ENCODE measurements around the gene DMTF1. TPM values are rescaled to one million over a fixed set of nuclear protein-coding genes. Genes with fewer than 3 reads are reported as not detected.
"Not testable (repeated sequence)": the region's sequence is repeated elsewhere in the genome, so short reads cannot be mapped to it uniquely, and the experiment has no call there.

The DMTF1 gene
- total RNA-seq, 2 donors from 2014 or later, result 129 to 152 TPM

- Histone ChIP-seq H3K4me3 (ENCODE audit: low read length) (no peak overlapping the region), H3K36me3 (ENCODE audit: control insufficient read depth, insufficient read depth, low read length) (no peaks in the 10 kb centered on the region), H3K27ac (ENCODE audit: low read depth, low read length) (no peak overlapping the region), H3K27me3 (ENCODE audit: control insufficient read depth, insufficient read depth, low read length, poor library complexity, severe bottlenecking) (no peaks in the 10 kb centered on the region), H3K9me3 (ENCODE audit: control insufficient read depth, low read length) (no peaks in the 10 kb centered on the region), H3K4me1 (ENCODE audit: control insufficient read depth, insufficient read depth, low read length) (no peaks in the 10 kb centered on the region), H3K9ac (ENCODE audit: extremely low read depth, low read length, poor library complexity, severe bottlenecking) (no peak overlapping the region)
- no peaks in the 10 kb centered on the region for H3K9me3 Mint-ChIP-seq
- TF ChIP-seq, protein P1, sequence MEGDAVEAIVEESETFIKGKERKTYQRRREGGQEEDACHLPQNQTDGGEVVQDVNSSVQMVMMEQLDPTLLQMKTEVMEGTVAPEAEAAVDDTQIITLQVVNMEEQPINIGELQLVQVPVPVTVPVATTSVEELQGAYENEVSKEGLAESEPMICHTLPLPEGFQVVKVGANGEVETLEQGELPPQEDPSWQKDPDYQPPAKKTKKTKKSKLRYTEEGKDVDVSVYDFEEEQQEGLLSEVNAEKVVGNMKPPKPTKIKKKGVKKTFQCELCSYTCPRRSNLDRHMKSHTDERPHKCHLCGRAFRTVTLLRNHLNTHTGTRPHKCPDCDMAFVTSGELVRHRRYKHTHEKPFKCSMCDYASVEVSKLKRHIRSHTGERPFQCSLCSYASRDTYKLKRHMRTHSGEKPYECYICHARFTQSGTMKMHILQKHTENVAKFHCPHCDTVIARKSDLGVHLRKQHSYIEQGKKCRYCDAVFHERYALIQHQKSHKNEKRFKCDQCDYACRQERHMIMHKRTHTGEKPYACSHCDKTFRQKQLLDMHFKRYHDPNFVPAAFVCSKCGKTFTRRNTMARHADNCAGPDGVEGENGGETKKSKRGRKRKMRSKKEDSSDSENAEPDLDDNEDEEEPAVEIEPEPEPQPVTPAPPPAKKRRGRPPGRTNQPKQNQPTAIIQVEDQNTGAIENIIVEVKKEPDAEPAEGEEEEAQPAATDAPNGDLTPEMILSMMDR (conservative IDR thresholded peaks at IDR 0.05), result no peak
- no peak overlapping the region for H3K4me3 Mint-ChIP-seq
- peaks cover 2% of the 10 kb centered on the region for H3K4me1 Mint-ChIP-seq
- no peak overlapping the region for H3K27ac Mint-ChIP-seq
- peaks cover 13% of the 10 kb centered on the region for H3K27me3 Mint-ChIP-seq (ENCODE audit: insufficient read depth)
- no peaks in the 10 kb centered on the region for H3K36me3 Mint-ChIP-seq (ENCODE audit: low read depth)
- DNase-seq, result no peak
Measured at GRCh38 chr7:87234949-87235348, 82.7 kb downstream of the DMTF1 start.

- H3K4me3 Mint-ChIP-seq; H3K36me3 ChIP-seq (ENCODE audit: control insufficient read depth, insufficient read depth, low read length); H3K4me1 Mint-ChIP-seq; H3K27me3 Mint-ChIP-seq (ENCODE audit: insufficient read depth); H3K9ac ChIP-seq (ENCODE audit: extremely low read depth, low read length, poor library complexity, severe bottlenecking); H3K27me3 ChIP-seq (ENCODE audit: control insufficient read depth, insufficient read depth, low read length, poor library complexity, severe bottlenecking); H3K36me3 Mint-ChIP-seq (ENCODE audit: low read depth); H3K27ac ChIP-seq (ENCODE audit: low read depth, low read length); H3K4me1 ChIP-seq (ENCODE audit: control insufficient read depth, insufficient read depth, low read length); H3K27ac Mint-ChIP-seq; DNase-seq; H3K4me3 ChIP-seq (ENCODE audit: low read length); H3K9me3 ChIP-seq (ENCODE audit: control insufficient read depth, low read length); H3K9me3 Mint-ChIP-seq: not testable (repeated sequence)
- WGBS, 2 experiments (ENCODE audit: insufficient coverage in 1 of 2, insufficient read length in 1 of 2), result 83 to 93% methylated on average over 2 to 9 of the region's 11 CpGs
Measured at GRCh38 chr7:87238464-87239051, 86.3 kb downstream of the DMTF1 start.

DNA sequence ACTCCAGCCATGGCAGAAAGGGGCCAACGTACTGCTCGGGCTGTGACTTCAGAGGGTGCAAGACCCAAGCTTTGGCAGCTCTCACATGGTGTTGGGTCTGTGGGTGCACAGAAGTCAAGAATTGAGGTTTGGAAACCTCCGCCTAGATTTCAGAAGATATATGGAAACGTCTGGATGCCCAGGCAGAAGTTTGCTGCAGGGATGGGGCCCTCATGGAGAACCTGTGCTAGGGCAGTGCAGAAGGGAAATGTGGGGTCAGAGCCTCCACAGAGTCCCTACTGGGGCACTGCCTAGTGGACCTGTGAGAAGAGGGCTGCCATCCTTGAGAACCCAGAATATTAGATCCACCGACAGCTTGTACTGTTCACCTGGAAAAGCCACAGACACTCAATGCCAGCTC lies 93.4 kb downstream of the DMTF1 start:
- WGBS, 2 experiments (ENCODE audit: insufficient coverage in 1 of 2, insufficient read length in 1 of 2), result 91 to 95% methylated on average over 5 of the region's 5 CpGs
- not testable (repeated sequence) for H3K4me3 Mint-ChIP-seq; H3K27me3 Mint-ChIP-seq (ENCODE audit: insufficient read depth); H3K27ac Mint-ChIP-seq; H3K4me3 ChIP-seq (ENCODE audit: low read length); H3K27me3 ChIP-seq (ENCODE audit: control insufficient read depth, insufficient read depth, low read length, poor library complexity, severe bottlenecking); H3K4me1 ChIP-seq (ENCODE audit: control insufficient read depth, insufficient read depth, low read length); H3K9ac ChIP-seq (ENCODE audit: extremely low read depth, low read length, poor library complexity, severe bottlenecking); DNase-seq; H3K27ac ChIP-seq (ENCODE audit: low read depth, low read length); H3K36me3 ChIP-seq (ENCODE audit: control insufficient read depth, insufficient read depth, low read length); H3K36me3 Mint-ChIP-seq (ENCODE audit: low read depth); H3K4me1 Mint-ChIP-seq
- H3K9me3 Mint-ChIP-seq, result peaks cover 33% of the 10 kb centered on the region
- H3K9me3 ChIP-seq (ENCODE audit: control insufficient read depth, low read length), result peaks cover 20% of the 10 kb centered on the region

Other genes with a start within 250 kb of the DMTF1 start
- 10 to 100 TPM; 67.2 to 75.7 TPM for gene ELAPOR2, start 92.8 kb upstream of the DMTF1 start, total RNA-seq
- 10 to 100 TPM; 21.7 to 22.3 TPM for gene TMEM243, start 67.3 kb downstream of the DMTF1 start, total RNA-seq
- gene CROT, start 193.2 kb downstream of the DMTF1 start, total RNA-seq, result 10 to 100 TPM in 1 of 2 donors, 1 to 10 TPM in 1; 6.3 to 11.0 TPM

Data from endodermal cell (in vitro differentiated cells).